Neuron (in vitro differentiated cells): ENCODE results near the gene COG7.
"Not testable (repeated sequence)": the region's sequence is repeated elsewhere in the genome, so short reads cannot be mapped to it uniquely, and the experiment has no call there.

Experiments
- H2AFZ ChIP-seq: one replicate; pipeline ENCODE4 v1.6.1; 2013; ENCODE audit warnings: low read depth, mild to moderate bottlenecking, inconsistent platforms, low read length, moderate library complexity
- H3K27me3 ChIP-seq: one replicate; pipeline ENCODE4 v1.6.1; 2013; ENCODE audit warnings: low read length; ENCODE audit not compliant: insufficient read depth
- H3K36me3 ChIP-seq: one replicate; pipeline ENCODE4 v1.6.1; 2013; ENCODE audit warnings: low read length; ENCODE audit not compliant: insufficient read depth
- H3K4me1 ChIP-seq: one replicate; pipeline ENCODE4 v1.6.1; 2013; ENCODE audit warnings: low read length; ENCODE audit not compliant: insufficient read depth
- H3K4me3 ChIP-seq: 2 replicates; pipeline ENCODE4 v1.5.1; 2013; ENCODE audit warnings: mild to moderate bottlenecking, low read length, moderate library complexity
- H3K9me3 ChIP-seq: one replicate; pipeline ENCODE4 v1.6.1; 2013; ENCODE audit warnings: low read length

COG7 gene

GRCh38 chr16:23401139-23401538 is 51.9 kb downstream of the COG7 start:
- Histone ChIP-seq H3K9me3 (no peaks in the 10 kb centered on the region), H2AFZ (no peak overlapping the region), H3K4me1 (peaks cover 18% of the 10 kb centered on the region), H3K4me3 (no peak overlapping the region), H3K27me3 (no peaks in the 10 kb centered on the region), H3K36me3 (peaks cover 73% of the 10 kb centered on the region)

- Histone ChIP-seq H3K36me3 (peaks cover 66% of the 10 kb centered on the region), H3K4me1 (peaks cover 18% of the 10 kb centered on the region)
- H2AFZ ChIP-seq, H3K27me3 ChIP-seq, H3K9me3 ChIP-seq, H3K4me3 ChIP-seq: not testable (repeated sequence)
These were observed 52.5 kb downstream of the COG7 start for GRCh38 chr16:23400447-23400846.

GRCh38 chr16:23398987-23399805 is 53.8 kb downstream of the COG7 start:
- H3K27me3 ChIP-seq, result no peaks in the 10 kb centered on the region
- peaks cover 18% of the 10 kb centered on the region for H3K4me1 ChIP-seq
- H3K9me3 ChIP-seq, result no peaks in the 10 kb centered on the region
- H3K4me3 ChIP-seq, result no peak overlapping the region
- no peak overlapping the region for H2AFZ ChIP-seq
- peaks cover 55% of the 10 kb centered on the region for H3K36me3 ChIP-seq

GRCh38 chr16:23397464-23397863 is 55.5 kb downstream of the COG7 start:
- Histone ChIP-seq H3K4me1 (peaks cover 18% of the 10 kb centered on the region), H3K36me3 (peaks cover 47% of the 10 kb centered on the region), H2AFZ (no peak overlapping the region), H3K9me3 (no peaks in the 10 kb centered on the region), H3K27me3 (no peaks in the 10 kb centered on the region), H3K4me3 (no peak overlapping the region)

GRCh38 chr16:23395732-23396131 is 57.3 kb downstream of the COG7 start:
- Histone ChIP-seq H3K4me1 (peaks cover 18% of the 10 kb centered on the region), H3K36me3 (peaks cover 51% of the 10 kb centered on the region), H3K9me3 (no peaks in the 10 kb centered on the region), H2AFZ (no peak overlapping the region), H3K27me3 (no peaks in the 10 kb centered on the region), H3K4me3 (no peak overlapping the region)

- Histone ChIP-seq H3K4me1 (peaks cover 7% of the 10 kb centered on the region), H2AFZ (no peak overlapping the region), H3K36me3 (peaks cover 50% of the 10 kb centered on the region), H3K4me3 (no peak overlapping the region), H3K27me3 (no peaks in the 10 kb centered on the region), H3K9me3 (no peaks in the 10 kb centered on the region)
These were observed 58.7 kb downstream of the COG7 start for GRCh38 chr16:23394141-23394831.

GRCh38 chr16:23392223-23392600 is 60.8 kb downstream of the COG7 start:
- Histone ChIP-seq H3K36me3 (peaks cover 44% of the 10 kb centered on the region), H2AFZ (no peak overlapping the region), H3K4me1 (no peaks in the 10 kb centered on the region), H3K27me3 (no peaks in the 10 kb centered on the region), H3K4me3 (no peak overlapping the region), H3K9me3 (no peaks in the 10 kb centered on the region)

GRCh38 chr16:23391381-23392222 is 61.4 kb downstream of the COG7 start:
- no peaks in the 10 kb centered on the region for H3K9me3 ChIP-seq
- no peak overlapping the region for H2AFZ ChIP-seq
- H3K4me1 ChIP-seq, result no peaks in the 10 kb centered on the region
- no peak overlapping the region for H3K4me3 ChIP-seq
- peaks cover 38% of the 10 kb centered on the region for H3K36me3 ChIP-seq
- H3K27me3 ChIP-seq, result no peaks in the 10 kb centered on the region

- not testable (repeated sequence) for H3K4me1 ChIP-seq, H3K9me3 ChIP-seq, H3K27me3 ChIP-seq, H2AFZ ChIP-seq, H3K4me3 ChIP-seq
- peaks cover 38% of the 10 kb centered on the region for H3K36me3 ChIP-seq
These were observed 63.1 kb downstream of the COG7 start for GRCh38 chr16:23389936-23390335.

GRCh38 chr16:23389201-23389600 is 63.8 kb downstream of the COG7 start:
- Histone ChIP-seq H2AFZ (no peak overlapping the region), H3K27me3 (no peaks in the 10 kb centered on the region), H3K36me3 (peaks cover 38% of the 10 kb centered on the region), H3K4me1 (no peaks in the 10 kb centered on the region), H3K9me3 (no peaks in the 10 kb centered on the region), H3K4me3 (no peak overlapping the region)

- H3K27me3 ChIP-seq, result no peaks in the 10 kb centered on the region
- no peaks in the 10 kb centered on the region for H3K4me1 ChIP-seq
These were observed 64.2 kb downstream of the COG7 start for GRCh38 chr16:23388786-23389185.

GRCh38 chr16:23387666-23388065 is 65.3 kb downstream of the COG7 start:
- no peaks in the 10 kb centered on the region for H3K9me3 ChIP-seq
- peaks cover 30% of the 10 kb centered on the region for H3K36me3 ChIP-seq
- H2AFZ ChIP-seq, result no peak overlapping the region
- no peaks in the 10 kb centered on the region for H3K27me3 ChIP-seq
- no peak overlapping the region for H3K4me3 ChIP-seq
- no peaks in the 10 kb centered on the region for H3K4me1 ChIP-seq

More at GRCh38 chr16:23388786-23389185, 64.2 kb downstream of the COG7 start:
- no peak overlapping the region for H2AFZ ChIP-seq
- peaks cover 38% of the 10 kb centered on the region for H3K36me3 ChIP-seq
- H3K9me3 ChIP-seq, result no peaks in the 10 kb centered on the region
- H3K4me3 ChIP-seq, result no peak overlapping the region

GRCh38 chr16:23385441-23385840 is 67.5 kb downstream of the COG7 start:
- H3K4me1 ChIP-seq, result no peaks in the 10 kb centered on the region
- peaks cover 10% of the 10 kb centered on the region for H3K36me3 ChIP-seq
- H3K9me3 ChIP-seq, result no peaks in the 10 kb centered on the region
- no peak overlapping the region for H3K4me3 ChIP-seq
- H3K27me3 ChIP-seq, result no peaks in the 10 kb centered on the region
- H2AFZ ChIP-seq, result no peak overlapping the region
